ENCODE data around the gene JUNB.

DNA sequence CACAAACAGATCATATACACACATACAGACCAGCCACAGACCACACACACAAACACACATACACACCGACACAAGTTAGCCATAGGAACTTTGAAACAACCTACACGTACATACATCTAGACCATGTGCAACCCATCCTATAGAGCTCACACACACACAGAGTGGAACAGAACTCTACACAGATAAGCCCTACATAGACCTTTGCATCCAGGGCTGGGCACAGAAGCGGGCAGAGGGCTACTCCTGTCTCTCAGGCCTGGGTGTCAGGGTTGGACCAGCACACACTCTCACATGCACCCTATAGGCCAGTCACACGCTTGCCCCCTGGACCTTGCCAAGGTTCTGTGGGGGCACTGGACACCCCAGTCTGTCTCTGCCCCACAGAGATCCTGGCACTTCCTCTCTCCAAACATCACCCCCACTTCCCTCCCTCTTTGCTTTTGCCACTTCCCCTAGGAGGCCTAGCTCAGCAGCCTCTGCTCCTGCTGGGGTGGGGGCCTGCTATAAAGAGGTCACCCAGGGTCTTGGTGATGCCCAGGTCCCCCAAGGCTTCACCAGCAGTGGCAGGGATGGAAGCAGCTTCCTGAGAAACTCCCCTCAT, 5.8 kb upstream of the JUNB start:
- TF ChIP-seq POLR2A (IDR thresholded peaks at IDR 0.05), result no peak
- TF ChIP-seq, protein P1, sequence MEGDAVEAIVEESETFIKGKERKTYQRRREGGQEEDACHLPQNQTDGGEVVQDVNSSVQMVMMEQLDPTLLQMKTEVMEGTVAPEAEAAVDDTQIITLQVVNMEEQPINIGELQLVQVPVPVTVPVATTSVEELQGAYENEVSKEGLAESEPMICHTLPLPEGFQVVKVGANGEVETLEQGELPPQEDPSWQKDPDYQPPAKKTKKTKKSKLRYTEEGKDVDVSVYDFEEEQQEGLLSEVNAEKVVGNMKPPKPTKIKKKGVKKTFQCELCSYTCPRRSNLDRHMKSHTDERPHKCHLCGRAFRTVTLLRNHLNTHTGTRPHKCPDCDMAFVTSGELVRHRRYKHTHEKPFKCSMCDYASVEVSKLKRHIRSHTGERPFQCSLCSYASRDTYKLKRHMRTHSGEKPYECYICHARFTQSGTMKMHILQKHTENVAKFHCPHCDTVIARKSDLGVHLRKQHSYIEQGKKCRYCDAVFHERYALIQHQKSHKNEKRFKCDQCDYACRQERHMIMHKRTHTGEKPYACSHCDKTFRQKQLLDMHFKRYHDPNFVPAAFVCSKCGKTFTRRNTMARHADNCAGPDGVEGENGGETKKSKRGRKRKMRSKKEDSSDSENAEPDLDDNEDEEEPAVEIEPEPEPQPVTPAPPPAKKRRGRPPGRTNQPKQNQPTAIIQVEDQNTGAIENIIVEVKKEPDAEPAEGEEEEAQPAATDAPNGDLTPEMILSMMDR (IDR thresholded peaks at IDR 0.05), result no peak
- no peak for TF ChIP-seq EP300 (IDR thresholded peaks at IDR 0.05)

Data from sigmoid colon (tissue), 4 donors.